ENCODE results near the gene SLC34A1. TPM values are rescaled to one million over a fixed set of nuclear protein-coding genes. Genes with fewer than 3 reads are reported as not detected.

Gene SLC34A1
- total RNA-seq, 5 donors from 2014 or later (not counting 1 experiment from before 2014, with no cell fraction given): 0.13 to 0.18 (median 0.16) TPM; not detected in 2

- peak overlapping the region; percentile 79 to 92 (median 86) for H3K4me3 Mint-ChIP-seq
- no peaks in the 10 kb centered on the region for H3K9me3 Mint-ChIP-seq
- H3K27me3 Mint-ChIP-seq: no peaks in the 10 kb centered on the region
- peak overlapping the region; percentile 84 for H3K27ac ChIP-seq (ENCODE audit: low read length)
- peaks cover 14% of the 10 kb centered on the region for H3K36me3 Mint-ChIP-seq
- WGBS (ENCODE audit: insufficient coverage): 53% methylated on average over 24 of the region's 26 CpGs
- peaks cover 25 to 60% of the 10 kb centered on the region in 2 donors for H3K36me3 ChIP-seq (ENCODE audit: control insufficient read depth in 2 of 2, extremely low read depth in 1 of 2, insufficient read depth in 1 of 2, low read length in 1 of 2)
- DNase-seq (peak in 1 of 35 experiments; percentile 24), ATAC-seq (replicated peaks in 1 of 4) (no peak)
- H3K27me3 ChIP-seq (replicated peaks in 1 of 2; ENCODE audit: control insufficient read depth in 2 of 2, extremely low read depth in 1 of 2, insufficient read depth in 2 of 2, low read length in 1 of 2): no peaks in the 10 kb centered on the region
- H3K9me3 ChIP-seq: no peaks in the 10 kb centered on the region
- peak overlapping the region; percentile 63 to 85 for H3K4me3 ChIP-seq (ENCODE audit: control insufficient read depth in 1 of 2, extremely low read depth in 1 of 2, low read length in 1 of 2)
- ChIA-PET POLR2A (interaction anchor here (0.7 kb wide), 2 partner anchors 14 to 41 kb away, joined by 3 to 5 read pairs; no protein-coding TSS in a partner anchor), CTCF (interaction anchor here (0.7 to 2.2 kb wide), 8 partner anchors 8 to 114 kb away, joined by 3 to 12 read pairs (median 4); no protein-coding TSS in a partner anchor)
- peaks cover 65 to 86% (median 86%) of the 10 kb centered on the region in 3 donors for H3K4me1 Mint-ChIP-seq
- H3K4me1 ChIP-seq (ENCODE audit: control insufficient read depth in 1 of 2, extremely low read depth in 1 of 2, insufficient read depth in 2 of 2, low read length in 2 of 2): peaks cover 63 to 90% of the 10 kb centered on the region in 2 experiments
- H3K27ac Mint-ChIP-seq: peak overlapping the region; percentile 95
Measured at GRCh38 chr5:177430140-177430951, 46.1 kb downstream of the SLC34A1 start.

GRCh38 chr5:177430972-177431316 is 46.7 kb downstream of the SLC34A1 start:
- H3K4me1 ChIP-seq (ENCODE audit: control insufficient read depth in 1 of 2, extremely low read depth in 1 of 2, insufficient read depth in 2 of 2, low read length in 2 of 2): peaks cover 63 to 90% of the 10 kb centered on the region in 2 experiments
- DNase-seq (no peak), ATAC-seq (replicated peaks in 1 of 4) (no peak)
- CTCF ChIA-PET: interaction anchor here (0.6 to 2.2 kb wide), 9 partner anchors 10 to 42 kb away, joined by 3 to 19 read pairs (median 10); no protein-coding TSS in a partner anchor
- Mint-ChIP-seq H3K4me3 (peak overlapping the region; percentile 79 to 92 (median 86)), H3K36me3 (peaks cover 16% of the 10 kb centered on the region), H3K27ac (peak overlapping the region; percentile 95), H3K27me3 (no peaks in the 10 kb centered on the region), H3K9me3 (no peaks in the 10 kb centered on the region), H3K4me1 (peaks cover 60 to 86% (median 85%) of the 10 kb centered on the region in 3 donors)
- H3K4me3 ChIP-seq (ENCODE audit: control insufficient read depth in 1 of 2, extremely low read depth in 1 of 2, low read length in 1 of 2): peak overlapping the region; percentile 29 to 41
- WGBS (ENCODE audit: insufficient coverage): 37% methylated on average over 7 of the region's 7 CpGs
- peak overlapping the region; percentile 84 for H3K27ac ChIP-seq (ENCODE audit: low read length)
- no peaks in the 10 kb centered on the region for H3K27me3 ChIP-seq (replicated peaks in 1 of 2; ENCODE audit: control insufficient read depth in 2 of 2, extremely low read depth in 1 of 2, insufficient read depth in 2 of 2, low read length in 1 of 2)
- H3K36me3 ChIP-seq (ENCODE audit: control insufficient read depth in 2 of 2, extremely low read depth in 1 of 2, insufficient read depth in 1 of 2, low read length in 1 of 2): peaks cover 30 to 66% of the 10 kb centered on the region in 2 donors
- POLR2A ChIA-PET: interaction anchor here (1.0 to 1.5 kb wide), 2 partner anchors 10 to 15 kb away, joined by 3 to 27 read pairs; partner anchors contain the start of gene PRR7 (in 1 of the 2)
- no peaks in the 10 kb centered on the region for H3K9me3 ChIP-seq

GRCh38 chr5:177431317-177432142 is 47.3 kb downstream of the SLC34A1 start:
- peak in 34 of 35 experiments; percentile 54 to 85 (median 67) for DNase-seq
- H3K9me3 Mint-ChIP-seq: no peaks in the 10 kb centered on the region
- H3K4me1 Mint-ChIP-seq: peaks cover 61 to 84% (median 84%) of the 10 kb centered on the region in 3 donors
- Histone ChIP-seq H3K4me3 (ENCODE audit: control insufficient read depth in 1 of 2, extremely low read depth in 1 of 2, low read length in 1 of 2) (peak overlapping the region; percentile 41 to 53), H3K4me1 (ENCODE audit: control insufficient read depth in 1 of 2, extremely low read depth in 1 of 2, insufficient read depth in 2 of 2, low read length in 2 of 2) (peaks cover 64 to 95% of the 10 kb centered on the region in 2 experiments), H3K9me3 (no peaks in the 10 kb centered on the region), H3K27ac (ENCODE audit: low read length) (peak overlapping the region; percentile 84), H3K36me3 (ENCODE audit: control insufficient read depth in 2 of 2, extremely low read depth in 1 of 2, insufficient read depth in 1 of 2, low read length in 1 of 2) (peaks cover 30 to 72% of the 10 kb centered on the region in 2 donors), H3K27me3 (replicated peaks in 1 of 2; ENCODE audit: control insufficient read depth in 2 of 2, extremely low read depth in 1 of 2, insufficient read depth in 2 of 2, low read length in 1 of 2) (no peaks in the 10 kb centered on the region)
- H3K27me3 Mint-ChIP-seq: no peaks in the 10 kb centered on the region
- CTCF ChIA-PET: interaction anchor here (0.6 to 2.1 kb wide), 9 partner anchors 9 to 42 kb away, joined by 3 to 19 read pairs (median 9); no protein-coding TSS in a partner anchor
- peaks cover 17% of the 10 kb centered on the region for H3K36me3 Mint-ChIP-seq
- peak overlapping the region; percentile 95 for H3K27ac Mint-ChIP-seq
- WGBS (ENCODE audit: insufficient coverage): 2% methylated on average over 26 of the region's 29 CpGs
- peak overlapping the region; percentile 79 to 92 (median 86) for H3K4me3 Mint-ChIP-seq
- peak; percentile 29 to 49 (median 47) for ATAC-seq (replicated peaks in 1 of 4)
- POLR2A ChIA-PET: interaction anchor here (0.6 to 1.5 kb wide), 4 partner anchors 9 to 66 kb away, joined by 3 to 27 read pairs (median 4); partner anchors contain the start of genes PDLIM7 (in 1 of the 2) and PRR7 (in 1 of the 2)

GRCh38 chr5:177432143-177432838 is 48.1 kb downstream of the SLC34A1 start:
- Histone ChIP-seq H3K4me1 (ENCODE audit: control insufficient read depth in 1 of 2, extremely low read depth in 1 of 2, insufficient read depth in 2 of 2, low read length in 2 of 2) (peaks cover 69 to 100% of the 10 kb centered on the region in 2 experiments), H3K27ac (ENCODE audit: low read length) (peak overlapping the region; percentile 84), H3K27me3 (replicated peaks in 1 of 2; ENCODE audit: control insufficient read depth in 2 of 2, extremely low read depth in 1 of 2, insufficient read depth in 2 of 2, low read length in 1 of 2) (no peaks in the 10 kb centered on the region), H3K9me3 (no peaks in the 10 kb centered on the region), H3K36me3 (ENCODE audit: control insufficient read depth in 2 of 2, extremely low read depth in 1 of 2, insufficient read depth in 1 of 2, low read length in 1 of 2) (peaks cover 32 to 78% of the 10 kb centered on the region in 2 donors), H3K4me3 (ENCODE audit: control insufficient read depth in 1 of 2, extremely low read depth in 1 of 2, low read length in 1 of 2) (peak overlapping the region; percentile 41 to 53)
- Mint-ChIP-seq H3K36me3 (peaks cover 22% of the 10 kb centered on the region), H3K4me3 (peak overlapping the region; percentile 52 to 79 (median 68)), H3K27me3 (no peaks in the 10 kb centered on the region), H3K4me1 (peaks cover 68 to 89% (median 86%) of the 10 kb centered on the region in 3 donors), H3K9me3 (no peaks in the 10 kb centered on the region), H3K27ac (peak overlapping the region; percentile 95)
- ChIA-PET CTCF (interaction anchor here in 1 of 2 donors (0.8 to 2.1 kb wide), 7 partner anchors 8 to 43 kb away, joined by 3 to 19 read pairs (median 10); no protein-coding TSS in a partner anchor), POLR2A (interaction anchor here in 1 of 2 donors (1.2 to 1.5 kb wide), 2 partner anchors 14 to 23 kb away, joined by 4 to 27 read pairs; partner anchors contain the start of gene PRR7)
- DNase-seq (peak in 1 of 35 experiments; percentile 1), ATAC-seq (replicated peaks in 1 of 4) (no peak)
- 39% methylated on average over 17 of the region's 18 CpGs for WGBS (ENCODE audit: insufficient coverage)

- peak overlapping the region; percentile 84 for H3K27ac ChIP-seq (ENCODE audit: low read length)
- H3K4me3 ChIP-seq (ENCODE audit: control insufficient read depth in 1 of 2, extremely low read depth in 1 of 2, low read length in 1 of 2): peak overlapping the region; percentile 41 to 53
Measured at GRCh38 chr5:177432839-177433657, 48.8 kb downstream of the SLC34A1 start.

More at GRCh38 chr5:177432839-177433657, 48.8 kb downstream of the SLC34A1 start:
- peaks cover 72 to 99% of the 10 kb centered on the region in 2 experiments for H3K4me1 ChIP-seq (ENCODE audit: control insufficient read depth in 1 of 2, extremely low read depth in 1 of 2, insufficient read depth in 2 of 2, low read length in 2 of 2)
- Mint-ChIP-seq H3K9me3 (no peaks in the 10 kb centered on the region), H3K4me1 (peaks cover 69 to 89% (median 86%) of the 10 kb centered on the region in 3 donors), H3K36me3 (peaks cover 28% of the 10 kb centered on the region), H3K27me3 (no peaks in the 10 kb centered on the region), H3K4me3 (peak overlapping the region in 2 of 3 donors; percentile 34 to 79), H3K27ac (peak overlapping the region; percentile 83 to 87)
- CTCF ChIA-PET: interaction anchor here in 1 of 2 donors (1.7 to 1.9 kb wide), 2 partner anchors 8 to 29 kb away, joined by 6 to 19 read pairs; no protein-coding TSS in a partner anchor
- no peaks in the 10 kb centered on the region for H3K9me3 ChIP-seq
- H3K36me3 ChIP-seq (ENCODE audit: control insufficient read depth in 2 of 2, extremely low read depth in 1 of 2, insufficient read depth in 1 of 2, low read length in 1 of 2): peaks cover 32 to 79% of the 10 kb centered on the region in 2 donors
- ATAC-seq (replicated peaks in 1 of 4) (no peak), DNase-seq (peak in 1 of 35 experiments; percentile 1)
- H3K27me3 ChIP-seq (replicated peaks in 1 of 2; ENCODE audit: control insufficient read depth in 2 of 2, extremely low read depth in 1 of 2, insufficient read depth in 2 of 2, low read length in 1 of 2): no peaks in the 10 kb centered on the region
- POLR2A ChIA-PET: no interaction called here
- WGBS (ENCODE audit: insufficient coverage): 81% methylated on average over 12 of the region's 25 CpGs

Measured in T-cell (primary cell).